Stimulated activated CD4-positive, alpha-beta T cell treated with anti-CD3 and anti-CD28 coated beads, Interleukin-1b, Interleukin-23, amount 100 ng/mL, for 48 hours (primary cell): ENCODE data around the gene CLIP4.

Source experiments
- DNase-seq: peaks from one replicate; pipeline ENCODE4 v3.0.0-alpha.2; 2020

The CLIP4 gene

GRCh38 chr2:29193681-29194080 is 78.5 kb downstream of the CLIP4 start:
- no peak for DNase-seq

DNA sequence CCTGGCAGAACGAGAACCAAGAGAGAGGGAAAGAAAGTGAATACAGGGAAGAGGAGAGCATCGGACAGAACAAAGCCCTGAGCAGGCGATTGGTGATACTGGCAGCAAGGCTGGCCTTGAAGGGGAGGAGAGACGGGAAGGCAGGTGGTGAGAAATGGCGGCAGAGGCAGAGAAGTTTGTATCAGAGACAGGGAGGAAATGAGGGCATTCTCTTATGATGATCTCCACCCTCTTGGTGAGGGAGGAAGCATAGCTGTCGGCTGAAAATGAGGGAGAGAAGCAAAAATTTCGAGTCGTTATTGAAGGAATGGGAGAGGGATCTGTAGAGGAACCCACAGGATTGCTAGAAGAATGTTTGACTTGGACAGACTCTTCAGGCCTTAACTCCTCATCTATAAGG is 80.6 kb downstream of the CLIP4 start:
- no peak for DNase-seq

- DNase-seq = peak; percentile 78
Measured at GRCh38 chr2:29196792-29197788, 81.9 kb downstream of the CLIP4 start.

DNA sequence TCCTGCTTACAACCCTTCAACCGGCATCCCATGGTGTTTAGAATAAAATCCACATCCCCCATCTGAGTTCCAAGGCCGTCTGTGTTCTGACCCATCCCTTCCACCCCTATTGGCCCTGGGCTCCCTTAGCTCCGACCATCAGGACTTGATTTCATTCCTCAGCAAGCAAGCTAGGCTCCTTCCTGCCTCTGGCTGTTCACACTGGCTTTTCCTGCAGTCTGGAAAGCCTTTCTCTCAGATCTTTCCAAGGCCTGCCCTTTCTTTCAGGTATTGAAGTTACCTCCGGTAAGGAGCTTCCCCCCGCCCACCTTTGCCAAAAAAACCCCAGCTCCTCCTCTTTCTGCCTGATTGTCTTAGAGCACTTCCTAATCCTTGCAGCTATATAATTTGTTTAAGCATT is 86.8 kb downstream of the CLIP4 start:
- no peak for DNase-seq

GRCh38 chr2:29202819-29203495 is 87.7 kb downstream of the CLIP4 start:
- no peak for DNase-seq

GRCh38 chr2:29206941-29207340 is 91.7 kb downstream of the CLIP4 start:
- DNase-seq = no peak

GRCh38 chr2:29207352-29208148 is 92.3 kb downstream of the CLIP4 start:
- no peak for DNase-seq

DNA sequence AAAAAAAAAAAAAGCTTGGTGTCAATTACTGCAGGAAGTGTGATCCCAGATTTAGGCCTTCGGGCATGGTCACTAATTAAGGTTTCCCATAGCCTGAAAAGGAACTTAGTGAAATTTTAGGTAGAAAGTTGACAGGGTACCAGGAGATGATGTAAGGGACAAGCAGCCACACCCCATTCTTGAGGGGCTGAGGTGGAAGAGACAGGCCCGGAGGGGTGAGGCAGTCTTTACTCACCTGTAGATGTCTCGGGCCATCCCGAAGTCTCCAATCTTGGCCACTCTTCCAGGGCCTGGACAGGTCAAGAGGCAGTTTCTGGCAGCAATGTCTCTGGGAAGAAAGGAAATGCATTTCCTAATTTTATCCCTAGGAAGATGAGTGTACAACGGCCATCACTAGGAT is 94.3 kb downstream of the CLIP4 start:
- DNase-seq = no peak

DNA sequence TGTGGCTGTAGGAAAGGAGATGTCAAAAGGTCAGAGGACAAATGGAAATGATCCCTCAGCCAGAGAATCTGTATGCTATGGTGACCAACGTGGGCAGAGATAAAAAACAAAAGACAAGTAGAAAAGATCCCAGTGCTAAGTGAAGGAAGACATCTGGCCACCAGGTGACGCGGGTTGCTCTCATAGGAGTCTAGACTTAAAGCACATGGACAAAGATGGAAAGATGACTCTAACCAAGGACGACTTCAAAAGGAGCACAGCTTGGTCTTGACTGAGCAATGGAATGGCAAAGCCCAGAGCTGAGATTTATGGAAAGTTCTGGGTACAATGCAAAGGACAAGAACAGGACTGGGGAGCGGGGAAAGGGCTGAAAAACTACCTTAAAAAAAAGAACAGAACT is 96.8 kb downstream of the CLIP4 start:
- DNase-seq = no peak

DNA sequence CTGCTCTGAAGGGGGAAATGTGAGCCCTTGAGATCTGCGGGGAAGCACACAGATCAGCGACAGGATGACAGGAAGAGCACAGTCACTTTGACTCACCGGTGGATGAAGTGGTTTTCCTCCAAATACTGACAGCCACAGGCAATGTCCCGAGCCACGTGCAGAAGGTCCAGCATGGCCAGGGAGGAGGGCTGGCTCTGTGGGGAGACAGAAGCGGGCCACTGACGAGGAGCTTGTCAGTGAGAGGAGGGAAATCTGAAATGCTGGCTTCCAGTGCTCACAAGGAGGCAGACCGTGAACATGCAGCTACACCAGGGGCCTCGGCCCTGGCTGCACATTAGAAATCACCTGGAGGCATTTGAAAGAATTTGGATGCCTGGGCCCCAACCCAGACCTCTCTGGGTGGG is 98.7 kb downstream of the CLIP4 start:
- DNase-seq = no peak

GRCh38 chr2:29215073-29215472 is 99.9 kb downstream of the CLIP4 start:
- no peak for DNase-seq

- no peak for DNase-seq
Measured at GRCh38 chr2:29215739-29216608, 100.8 kb downstream of the CLIP4 start.

DNA sequence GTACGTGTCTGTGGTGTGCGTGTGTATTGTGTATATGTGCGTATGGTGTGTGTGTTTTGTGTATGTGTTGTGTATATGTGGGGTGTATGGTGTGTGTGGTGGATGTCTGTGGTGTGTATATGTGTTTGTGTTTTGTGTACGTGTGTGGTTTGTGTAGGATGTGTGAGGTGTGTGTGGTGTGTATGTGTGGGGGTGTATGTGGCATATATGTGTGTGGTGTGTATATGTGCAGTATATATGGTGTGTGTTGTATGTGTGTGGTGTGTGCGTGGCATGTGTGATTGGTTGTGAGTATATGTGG is 101.3 kb downstream of the CLIP4 start:
- no peak for DNase-seq

GRCh38 chr2:29218071-29218470 is 102.9 kb downstream of the CLIP4 start:
- DNase-seq = no peak

- no peak for DNase-seq
Measured at GRCh38 chr2:29218550-29219125, 103.4 kb downstream of the CLIP4 start.

- DNase-seq = no peak
Measured at GRCh38 chr2:29219374-29219773, 104.2 kb downstream of the CLIP4 start.

GRCh38 chr2:29220506-29221270 is 105.5 kb downstream of the CLIP4 start:
- no peak for DNase-seq

GRCh38 chr2:29222381-29223179 is 107.4 kb downstream of the CLIP4 start:
- DNase-seq = no peak

DNA sequence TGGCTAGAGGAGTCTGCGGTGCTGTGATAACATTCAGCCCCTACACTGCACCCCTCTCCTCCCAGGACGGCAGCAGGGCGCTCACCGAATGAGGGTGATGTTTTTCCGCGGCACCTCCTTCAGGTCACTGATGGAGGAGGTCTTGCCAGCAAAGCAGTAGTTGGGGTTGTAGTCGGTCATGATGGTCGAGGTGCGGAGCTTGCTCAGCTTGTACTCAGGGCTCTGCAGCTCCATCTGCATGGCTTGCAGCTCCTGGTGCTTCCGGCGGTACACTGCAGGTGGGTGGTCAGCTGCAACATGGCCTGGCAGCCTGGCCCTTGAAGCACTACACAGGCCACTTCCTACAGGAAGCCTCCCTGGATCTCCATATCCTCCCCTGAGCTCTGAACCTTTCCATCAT is 108.0 kb downstream of the CLIP4 start:
- DNase-seq = no peak
